HG03066 (cell line): ENCODE data around the gene TEN1.
"Not testable (repeated sequence)": the region's sequence is repeated elsewhere in the genome, so short reads cannot be mapped to it uniquely, and the experiment has no call there.

Source experiments
- ATAC-seq: cut with Tn5 transposase; IDR thresholded peaks from one replicate; pipeline ENCODE4 v1.9.1; 2021; ENCODE audit warnings: low read depth; ENCODE audit not compliant: unreplicated experiment

Gene TEN1, protein sequence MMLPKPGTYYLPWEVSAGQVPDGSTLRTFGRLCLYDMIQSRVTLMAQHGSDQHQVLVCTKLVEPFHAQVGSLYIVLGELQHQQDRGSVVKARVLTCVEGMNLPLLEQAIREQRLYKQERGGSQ

DNA sequence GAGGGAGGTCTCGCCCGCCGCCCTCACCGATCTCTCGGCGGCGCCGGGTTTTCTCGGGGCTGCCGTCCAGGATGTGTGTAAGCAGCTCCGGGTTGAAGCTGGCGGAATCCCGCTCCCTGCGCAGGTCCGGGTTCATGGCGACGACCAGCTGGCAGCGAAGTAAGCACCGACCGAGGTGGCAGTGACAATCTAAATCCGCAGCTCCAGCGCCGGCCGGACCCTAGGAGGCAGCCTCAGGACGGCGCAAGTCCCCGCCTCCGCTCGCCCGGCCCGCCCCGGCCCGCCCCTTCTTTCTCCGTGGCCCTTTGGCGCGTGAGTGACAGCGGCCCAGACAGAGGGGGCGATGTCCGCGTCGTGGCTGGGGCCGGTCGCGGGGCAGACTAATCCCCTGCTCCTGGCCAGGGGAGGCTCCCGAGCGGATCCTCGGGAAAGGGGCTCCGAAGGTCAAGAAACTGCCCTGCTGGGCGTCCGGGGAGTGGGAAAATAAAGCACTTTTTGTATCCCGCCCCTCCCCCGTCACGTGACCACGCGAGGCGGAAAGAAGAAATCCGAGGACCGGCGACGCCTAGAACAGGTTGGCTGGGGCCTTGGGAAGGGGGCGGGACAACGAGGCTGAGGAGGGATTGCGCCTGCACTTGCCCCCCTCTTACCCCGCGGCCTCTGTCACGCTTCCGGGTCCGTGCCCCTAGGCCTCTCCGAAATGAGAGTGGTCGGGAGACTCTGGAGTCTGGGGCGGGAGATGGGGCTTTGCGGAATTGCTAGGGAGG is at the start of gene TEN1, which contains the start of gene ACOX1:
Gene TEN1, plus strand, starts transcription at position 303 of the 767 bp plus-strand sequence. CDS start 6,953 bp downstream, outside the sequence.
Gene ACOX1, minus strand, starts transcription at position 229 of the 767 bp plus-strand sequence. Its CDS starts 93 bp downstream, at position 136.
- peak; percentile 90 for ATAC-seq

DNA sequence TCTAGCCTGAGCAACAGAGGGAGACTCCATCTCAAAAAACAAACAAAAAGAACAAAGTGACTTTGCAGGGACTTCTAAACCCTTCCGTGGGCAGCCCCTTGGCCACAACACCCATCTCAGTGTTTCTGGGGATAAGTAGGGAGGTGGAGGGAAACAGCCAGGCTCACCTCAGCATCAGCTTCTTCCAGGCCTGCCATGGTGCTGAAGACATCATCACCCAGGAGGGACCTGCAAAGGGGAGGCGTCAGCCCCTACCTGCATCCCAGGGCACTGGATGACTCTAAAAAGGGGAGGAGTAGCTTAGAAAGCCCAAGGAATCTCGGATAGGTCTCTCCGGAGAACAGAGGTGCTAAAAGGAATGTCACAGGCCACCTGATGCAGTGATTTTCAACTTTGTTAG is 48.0 kb upstream of the TEN1 start:
- ATAC-seq = no peak

DNA sequence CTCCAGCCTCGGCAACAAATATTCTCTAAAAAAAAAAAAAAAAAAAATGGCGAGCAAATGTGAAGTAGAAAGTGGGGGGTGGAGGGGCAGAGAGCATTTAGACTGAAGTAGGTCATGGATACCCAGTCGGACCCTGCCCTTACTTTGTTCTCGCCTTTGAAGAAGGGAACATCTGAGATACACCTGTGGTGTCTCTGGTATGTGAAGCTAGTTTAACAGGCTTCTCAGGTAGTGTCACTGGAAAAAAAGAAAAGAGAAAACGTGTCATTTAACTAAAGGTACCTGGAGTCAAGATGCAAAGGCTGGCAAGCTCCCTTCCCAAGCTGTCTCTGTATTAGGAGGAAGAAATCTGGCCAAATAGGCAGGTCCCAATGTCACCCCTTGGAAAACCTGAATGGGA is 46.2 kb upstream of the TEN1 start:
- no peak for ATAC-seq

DNA sequence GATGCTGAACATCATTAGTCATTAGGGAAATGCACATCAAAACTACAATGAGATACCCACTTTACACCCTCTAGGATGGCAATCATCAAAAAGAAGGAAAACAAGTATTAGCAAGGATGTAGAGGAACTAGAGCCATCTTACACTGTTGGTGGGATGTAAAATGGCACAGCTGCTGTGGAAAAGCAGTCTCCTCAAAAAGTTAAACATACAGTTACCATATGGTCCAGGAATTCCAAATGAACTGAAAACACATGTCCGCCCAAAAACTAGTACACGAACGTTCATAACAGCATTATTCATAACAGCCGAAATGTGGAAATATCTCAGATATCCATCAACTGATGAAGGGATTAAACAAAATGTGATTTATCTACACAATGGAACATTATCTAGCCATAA is 45.2 kb upstream of the TEN1 start:
- ATAC-seq = no peak

DNA sequence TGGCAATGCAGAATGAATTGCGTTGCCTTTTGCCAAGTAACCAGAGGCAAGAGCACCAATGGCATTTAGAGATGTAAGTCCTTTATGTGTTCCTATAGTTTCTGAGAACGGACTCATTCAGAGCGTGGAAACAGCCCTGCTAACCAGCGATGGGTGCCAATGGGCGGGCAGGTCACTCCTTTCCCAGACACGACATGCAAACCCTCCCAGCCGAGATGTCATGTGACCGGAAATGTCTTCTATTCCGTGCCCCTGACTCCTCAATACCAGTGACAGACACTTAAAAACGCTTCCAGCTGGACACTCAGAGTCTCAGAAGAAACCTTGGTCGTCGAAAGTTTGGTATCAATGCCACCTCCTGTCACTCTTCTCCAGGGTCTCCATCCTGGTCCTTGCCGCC is 41.4 kb upstream of the TEN1 start:
- no peak for ATAC-seq

DNA sequence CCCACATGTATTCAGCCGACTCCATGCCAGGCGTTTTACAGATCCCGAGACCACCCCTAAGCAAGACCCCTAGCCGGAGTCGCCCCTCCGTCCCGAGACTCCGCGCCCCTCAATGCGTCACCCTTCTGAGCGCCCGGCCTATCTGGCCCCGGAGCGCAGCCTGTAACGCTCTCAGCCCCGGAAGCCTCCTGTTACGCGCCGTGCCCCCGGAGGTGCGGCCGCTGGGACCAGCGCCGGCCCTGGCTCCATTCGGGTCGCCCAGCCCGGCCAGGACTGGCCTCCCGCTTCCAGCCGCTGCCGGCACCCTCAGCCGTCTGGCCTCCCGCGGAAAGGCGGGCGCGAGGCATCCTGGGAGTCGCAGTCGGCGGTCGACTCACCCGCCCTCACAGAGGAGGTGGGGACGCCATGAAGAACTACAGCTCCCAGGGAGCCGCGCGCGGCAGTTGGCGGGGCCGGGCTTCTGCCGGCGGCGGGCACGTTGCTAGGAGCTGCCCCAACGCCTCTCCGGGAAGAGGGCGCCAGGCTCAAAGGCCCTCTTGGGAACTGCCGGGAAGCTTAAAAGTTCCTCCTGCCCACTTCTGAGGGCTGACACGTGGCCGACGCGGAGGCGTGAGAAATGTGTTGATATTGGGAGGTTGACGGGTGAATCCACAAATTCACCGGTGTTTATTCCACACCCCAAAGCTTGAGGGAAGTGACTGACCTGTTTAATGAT is 38.2 kb upstream of the TEN1 start, which contains the start of gene FBF1:
Gene FBF1, minus strand, starts transcription at position 316 of the 715 bp plus-strand sequence. CDS start 2,893 bp downstream, outside the sequence.
- ATAC-seq = peak; percentile 99

DNA sequence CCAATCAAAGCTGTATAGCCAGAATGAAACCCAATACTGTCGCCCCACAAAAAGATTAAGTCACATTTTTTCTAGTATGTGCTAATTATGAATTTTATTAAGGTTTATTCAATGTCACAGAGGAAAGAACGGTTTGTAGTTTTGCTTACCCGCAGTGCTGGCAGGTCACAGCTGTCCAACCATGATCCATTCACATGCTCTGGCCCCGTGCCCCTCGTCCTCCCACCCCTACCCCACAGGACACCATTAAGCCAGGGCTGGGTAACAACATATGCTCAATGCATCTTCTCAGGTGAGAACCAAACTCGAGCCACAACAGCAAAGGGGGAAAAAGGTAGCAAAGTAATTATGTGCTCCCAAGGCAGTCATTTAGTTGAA is 37.6 kb upstream of the TEN1 start:
- ATAC-seq = no peak

DNA sequence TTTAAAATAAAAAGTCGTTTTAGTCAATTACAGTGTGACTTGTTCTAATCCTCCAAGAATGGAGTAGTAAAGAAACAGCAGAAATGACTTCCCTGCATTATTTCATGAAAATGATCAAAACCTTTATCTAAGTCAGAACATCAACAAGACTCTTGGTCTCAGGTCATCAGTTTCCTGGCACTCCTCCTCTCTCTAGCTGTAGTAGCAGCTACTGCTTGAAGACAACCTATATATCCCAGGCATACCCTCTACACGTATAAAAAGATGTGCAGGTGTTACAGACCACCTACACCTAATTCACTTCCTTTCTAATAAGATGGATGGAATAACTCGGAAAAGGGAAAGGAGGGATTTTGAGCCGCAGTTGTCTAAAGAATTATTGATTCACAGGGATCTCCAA is 36.6 kb upstream of the TEN1 start:
- ATAC-seq = no peak

DNA sequence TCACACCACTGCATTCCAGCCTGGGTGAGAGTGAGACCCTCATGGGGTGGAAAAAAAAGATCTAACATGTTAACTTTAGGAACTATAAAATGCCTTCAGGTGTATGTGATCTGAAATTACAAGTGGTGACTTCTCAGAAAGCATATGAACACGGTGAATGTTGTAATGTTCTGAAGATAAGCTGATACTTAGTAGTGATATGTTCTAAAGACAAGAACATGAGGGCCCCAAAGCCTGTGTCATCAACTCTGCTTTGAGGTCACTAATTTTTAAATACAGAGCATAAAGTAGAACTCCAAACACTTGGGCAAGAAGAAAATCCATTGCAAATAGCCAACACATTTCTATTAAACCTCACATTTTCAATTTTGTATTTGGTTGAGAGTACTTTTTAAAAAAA is 35.5 kb upstream of the TEN1 start:
- no peak for ATAC-seq

DNA sequence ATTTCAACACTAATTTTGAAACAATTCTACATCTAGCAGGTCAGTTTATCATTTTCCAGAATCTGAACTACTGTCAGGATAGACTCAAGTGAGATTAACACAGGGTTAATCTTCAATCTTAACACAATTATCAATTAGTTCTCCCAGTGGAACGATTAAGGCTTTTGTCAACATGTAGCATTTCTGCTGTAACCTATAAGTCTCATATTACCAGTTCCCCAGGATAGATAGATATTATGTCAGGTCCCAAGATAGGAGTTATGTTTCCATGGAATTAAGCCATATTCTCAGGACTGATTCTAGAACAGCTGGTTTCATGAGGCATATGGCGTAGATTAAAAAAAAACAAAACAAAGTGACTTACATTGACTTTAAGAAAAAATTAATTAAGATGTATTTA is 33.8 kb upstream of the TEN1 start:
- ATAC-seq = no peak

DNA sequence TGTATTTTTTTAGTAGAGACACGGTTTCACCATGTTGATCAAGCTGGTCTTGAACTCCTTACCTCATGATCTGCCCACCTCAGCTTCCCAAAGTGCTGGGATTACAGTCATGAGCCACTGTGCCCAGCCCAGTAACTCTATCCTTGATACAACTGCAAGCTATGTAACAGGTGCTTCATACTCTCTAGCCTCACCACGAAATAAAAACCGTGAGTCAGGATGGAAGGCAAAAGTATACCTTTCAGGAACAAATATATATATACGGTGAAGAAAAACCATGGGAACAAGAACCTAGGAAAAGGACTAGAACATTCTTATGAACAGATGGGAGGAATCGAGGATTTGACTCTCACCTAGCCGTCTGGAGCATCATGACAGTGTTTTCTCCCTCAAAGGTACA is 28.6 kb upstream of the TEN1 start:
- ATAC-seq = no peak

DNA sequence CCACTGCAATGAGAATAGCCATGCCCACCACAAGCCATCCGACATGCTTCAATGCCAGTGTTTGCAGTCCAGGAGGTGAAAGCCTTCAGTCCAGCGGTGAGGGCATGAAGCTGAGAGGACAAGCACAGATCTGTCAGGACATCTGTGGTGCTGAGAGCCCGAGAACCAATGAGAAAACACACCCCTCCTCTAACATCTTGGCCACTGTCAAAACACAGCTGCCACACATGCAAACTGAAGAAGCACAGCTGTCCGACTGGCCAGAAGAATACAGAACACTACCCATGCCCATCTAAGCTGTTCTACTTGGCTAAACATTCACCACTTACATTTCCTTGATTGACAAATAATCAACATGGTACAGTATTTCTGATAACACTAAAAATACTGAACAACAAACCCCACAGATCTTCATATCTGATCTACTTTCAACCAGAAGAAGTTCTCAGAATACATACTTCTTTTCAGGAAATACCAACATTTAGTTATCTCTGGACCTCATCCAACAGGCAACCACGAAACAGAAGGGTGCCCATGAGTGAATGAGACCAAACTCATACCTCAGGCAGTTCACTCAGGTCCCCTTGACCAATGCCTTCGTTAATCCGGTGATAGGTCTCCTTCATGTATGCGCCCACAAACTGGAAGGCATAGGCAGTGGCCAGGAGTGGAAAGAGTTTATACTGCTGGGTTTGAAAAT is 28.0 kb upstream of the TEN1 start:
- no peak for ATAC-seq

DNA sequence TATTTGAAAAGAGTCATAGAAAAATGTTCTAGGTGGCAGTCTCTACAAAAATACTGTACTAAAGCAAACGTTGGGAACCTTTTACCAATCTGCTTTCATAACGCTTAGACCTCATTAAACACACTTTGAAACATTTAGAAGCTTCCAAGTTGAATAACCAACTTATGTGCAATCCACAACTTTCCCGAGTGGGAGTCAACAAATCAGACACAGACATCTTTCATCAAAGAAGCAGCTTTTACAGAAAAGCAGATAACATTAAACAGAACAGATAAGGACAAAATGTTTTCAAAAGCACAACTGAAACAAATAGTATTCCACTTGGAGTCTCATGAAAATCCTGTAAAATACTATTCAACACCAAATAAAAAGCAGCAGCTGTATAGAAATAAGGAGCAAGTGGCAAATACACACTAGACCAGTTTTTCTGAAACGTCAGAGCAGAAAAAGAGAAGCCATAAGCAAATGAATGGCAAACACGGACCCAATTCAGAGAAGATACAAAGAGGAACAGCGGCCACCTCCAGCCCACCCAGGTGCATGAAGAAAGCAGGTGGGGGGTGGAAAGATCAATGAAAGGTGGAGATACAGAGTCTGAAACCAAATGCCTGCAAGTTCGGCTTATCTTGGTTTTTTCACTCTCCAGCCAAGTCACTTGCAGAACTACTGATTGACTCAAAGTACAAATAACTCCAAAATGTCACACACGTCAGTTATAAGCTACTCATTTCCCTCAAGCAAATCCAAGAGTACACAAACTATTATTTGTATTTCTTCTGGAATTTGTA is 19.8 kb upstream of the TEN1 start:
- no peak for ATAC-seq

DNA sequence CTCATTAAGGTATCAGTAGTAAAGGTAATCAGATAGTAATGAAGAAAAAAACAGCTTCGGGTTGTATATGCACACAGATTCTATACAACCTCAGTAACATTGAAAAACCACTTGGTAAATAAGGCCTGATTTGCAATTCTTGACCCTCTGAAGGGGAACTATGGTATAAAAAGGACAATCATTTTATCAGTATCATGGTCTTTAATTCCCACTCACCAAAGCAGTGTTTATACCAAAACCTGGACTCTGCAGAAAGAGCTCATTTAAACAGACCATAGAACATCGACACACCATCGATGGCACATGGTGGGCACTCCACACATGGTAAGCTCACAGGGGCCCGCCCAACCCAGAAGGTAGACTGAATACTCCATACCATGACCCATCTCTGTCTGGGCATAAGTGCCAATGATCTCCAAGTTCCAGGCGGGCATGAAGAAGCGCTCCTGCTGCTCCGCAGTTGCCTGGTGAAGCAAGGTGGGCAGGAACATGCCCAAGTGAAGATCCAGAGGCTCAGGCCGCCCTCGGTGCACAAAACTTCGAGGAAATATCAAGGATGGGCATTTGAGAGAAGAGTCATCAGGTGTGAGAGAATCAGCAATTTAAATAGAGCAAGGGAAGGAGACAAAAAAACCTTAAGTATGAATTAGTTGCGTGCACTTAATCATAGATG is 19.1 kb upstream of the TEN1 start:
- no peak for ATAC-seq

DNA sequence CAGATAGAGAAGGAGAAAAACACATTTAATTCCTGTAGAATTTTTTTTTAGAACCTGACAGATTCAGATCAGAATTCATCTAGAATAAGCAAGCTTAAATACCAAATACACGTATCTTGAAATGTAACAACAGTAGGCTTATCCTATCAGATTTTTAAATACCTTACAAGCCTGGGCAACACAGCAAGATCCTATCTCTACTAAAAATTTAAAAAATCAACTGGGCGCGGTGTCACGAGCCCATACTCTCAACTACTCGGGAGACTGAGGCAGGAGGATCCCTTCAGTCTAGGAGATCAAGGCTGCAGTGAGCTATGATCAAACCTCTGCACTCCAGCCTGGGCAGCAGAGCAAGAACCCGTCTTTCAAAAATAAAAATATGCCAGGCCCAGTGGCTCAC is 13.6 kb upstream of the TEN1 start:
- ATAC-seq = no peak

DNA sequence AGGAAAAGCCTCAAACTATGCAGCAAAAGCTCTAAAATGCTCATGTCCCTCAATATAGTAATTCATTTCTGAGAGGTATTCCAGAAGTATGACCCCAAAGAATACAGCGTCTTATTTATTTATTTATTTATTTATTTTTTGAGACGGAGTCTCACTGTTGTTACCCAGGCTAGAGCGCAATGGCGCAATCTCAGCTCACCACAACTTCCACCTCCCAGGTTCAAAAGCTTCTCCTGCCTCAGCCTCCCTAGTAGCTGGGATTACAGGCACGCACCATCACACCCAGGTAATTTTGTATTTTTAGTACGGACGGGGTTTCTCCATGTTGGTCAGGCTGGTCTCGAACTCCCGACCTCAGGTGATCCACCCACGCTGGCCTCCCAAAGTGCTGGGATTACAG is 10.0 kb upstream of the TEN1 start:
- not testable (repeated sequence) for ATAC-seq

DNA sequence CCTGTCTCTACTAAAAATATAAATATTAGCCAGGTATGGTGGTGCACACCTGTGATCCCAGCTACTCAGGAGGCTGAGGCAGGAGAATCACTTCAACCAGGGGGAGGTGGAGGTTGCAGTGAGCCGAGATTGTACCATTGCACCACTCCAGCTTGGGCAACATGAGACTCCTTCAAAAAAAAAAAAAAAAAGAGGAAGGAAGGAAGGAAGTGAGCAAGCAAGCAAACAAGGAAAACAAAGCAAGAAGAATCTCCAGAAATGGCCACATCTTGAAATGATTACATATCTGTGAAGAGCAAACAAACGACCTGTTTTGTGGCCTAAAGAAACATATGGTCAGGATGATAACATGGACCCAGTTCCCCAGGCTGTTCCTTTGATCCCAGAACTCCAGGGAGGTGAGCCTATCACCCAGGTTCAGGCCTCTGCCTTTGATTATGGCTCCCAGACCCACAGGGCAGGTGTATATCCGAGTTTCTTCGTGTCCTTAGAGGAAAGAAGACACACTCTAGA is 9.0 kb upstream of the TEN1 start:
- ATAC-seq = no peak

DNA sequence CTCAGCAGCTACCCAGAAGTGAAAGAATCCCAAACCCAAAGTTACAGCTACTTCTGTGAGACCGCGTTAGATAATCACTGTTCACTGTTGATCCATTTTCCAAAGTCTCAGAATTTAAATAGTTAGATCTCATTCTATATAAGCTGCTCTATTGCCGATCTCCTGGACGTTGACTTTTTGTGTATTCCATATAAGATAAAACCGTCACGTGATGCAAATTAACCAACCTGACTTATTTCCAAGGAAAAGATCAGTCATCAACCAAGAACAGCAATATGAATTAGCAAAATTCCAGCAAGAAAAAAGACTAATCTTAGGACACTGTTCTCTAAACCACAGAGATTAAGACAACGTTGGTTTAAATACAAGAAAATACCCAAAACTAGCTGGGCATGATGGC is 8.4 kb upstream of the TEN1 start:
- no peak for ATAC-seq

DNA sequence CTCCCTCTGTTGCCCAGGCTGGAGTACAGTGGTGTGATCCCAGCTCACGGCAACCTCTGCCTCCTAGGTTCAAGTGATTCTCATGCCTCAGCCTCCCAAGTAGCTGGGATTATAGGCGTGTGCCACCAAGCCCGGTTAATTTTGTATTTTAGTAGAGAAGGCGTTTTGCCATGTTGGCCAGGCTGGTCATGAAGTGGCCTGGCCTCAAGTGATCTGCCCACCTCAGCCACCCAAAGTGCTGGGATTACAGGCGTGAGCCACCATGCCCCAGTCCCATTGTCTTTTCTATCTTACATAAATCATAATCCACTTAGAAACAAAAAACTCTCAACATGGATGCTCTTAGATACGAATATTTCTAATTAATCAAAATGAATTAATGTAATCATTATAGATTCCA is 3.9 kb upstream of the TEN1 start:
- ATAC-seq = not testable (repeated sequence)
